Posterior cingulate gyrus (tissue), 11 donors: ENCODE data around the gene ZFC3H1.

Source experiments
- DNase-seq, 10 donors: peaks; one replicate each; pipeline versions ENCODE4 v3.0.0 to v3.0.0-alpha.2; 2020 to 2021; ENCODE audit warnings: mixed read lengths in 3 of 10
- intact Hi-C: fragments of 100-400 bp; cut with DNase I; formaldehyde crosslinking; loops from one replicate; pipeline ENCODE4 v1.15.1; 2023

Gene ZFC3H1

GRCh38 chr12:71685312-71685906, 21.8 kb upstream of the ZFC3H1 start:
- intact Hi-C loops: no loop called here
- peak in 3 of 10 donors; percentile 10 to 63 (median 22) for DNase-seq

GRCh38 chr12:71684081-71684480, 20.4 kb upstream of the ZFC3H1 start:
- intact Hi-C loops: loop anchor here (1.0 kb wide), 1 partner anchor 20 kb away; the partner anchor contains the start of gene THAP2
- no peak for DNase-seq

DNA sequence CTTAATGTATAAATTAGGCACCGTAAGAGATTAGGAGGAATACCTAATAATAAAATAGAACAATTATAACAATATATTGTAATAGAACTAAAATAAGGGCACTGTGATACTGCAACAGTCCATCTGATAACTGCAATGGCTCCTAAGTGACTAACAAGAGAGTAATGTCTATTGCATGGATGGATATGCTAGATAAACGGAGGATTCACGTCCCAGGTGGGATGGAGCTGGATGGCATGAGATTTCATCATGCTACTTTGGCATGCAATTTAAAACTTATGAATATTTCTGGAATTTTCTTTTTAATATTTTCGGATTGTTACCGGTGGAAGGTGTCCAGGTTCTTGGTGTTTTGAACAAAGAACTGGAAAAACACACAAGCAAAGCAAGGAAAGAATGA, 20.0 kb upstream of the ZFC3H1 start:
- intact Hi-C loops: loop anchor here (1.0 kb wide), 1 partner anchor 19 kb away; the partner anchor contains the start of gene THAP2

GRCh38 chr12:71682466-71682865, 18.8 kb upstream of the ZFC3H1 start:
- intact Hi-C loops: no loop called here
- no peak for DNase-seq

More for the DNA sequence above, 20.0 kb upstream of the ZFC3H1 start:
- DNase-seq: no peak

DNA sequence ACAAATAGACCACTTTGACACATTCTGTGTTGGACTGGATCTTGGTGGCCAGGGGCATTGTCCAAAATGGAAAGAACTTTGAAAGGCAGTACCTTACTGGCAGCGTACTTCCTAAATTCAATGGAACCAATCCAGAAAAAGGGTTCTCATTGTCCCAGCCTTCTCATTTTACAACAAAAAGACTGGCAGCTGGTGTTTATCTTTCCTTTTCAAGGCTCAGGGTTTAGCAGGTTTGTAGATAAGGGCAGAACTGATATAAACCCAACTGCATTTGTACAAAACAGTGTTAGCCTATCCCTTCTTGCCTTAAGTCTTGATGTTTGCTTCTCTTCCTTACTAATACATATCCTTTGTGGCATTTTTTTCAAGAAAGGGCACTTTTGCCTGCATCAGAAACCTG, 8.2 kb upstream of the ZFC3H1 start:
- intact Hi-C loops: no loop called here
- no peak for DNase-seq

DNA sequence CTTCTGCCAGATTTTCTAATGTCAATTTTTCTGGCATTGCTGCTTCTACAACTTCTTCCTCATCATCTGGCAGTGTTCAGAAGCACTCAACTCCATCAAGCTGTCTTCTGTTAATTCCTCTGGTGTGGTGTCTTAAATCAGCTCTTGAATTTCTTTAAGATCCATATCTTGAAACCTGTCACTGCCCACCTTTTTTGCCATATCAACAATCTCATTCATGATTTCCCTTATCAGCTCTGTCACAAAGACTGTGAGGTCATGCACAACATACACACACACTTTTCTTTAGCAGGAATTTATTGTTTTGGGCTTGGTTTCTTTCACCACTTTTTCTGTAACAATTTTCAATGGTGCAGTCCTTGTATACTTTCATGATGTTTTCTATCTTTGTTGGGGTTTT, 7.7 kb upstream of the ZFC3H1 start:
- intact Hi-C loops: no loop called here
- DNase-seq: no peak

DNA sequence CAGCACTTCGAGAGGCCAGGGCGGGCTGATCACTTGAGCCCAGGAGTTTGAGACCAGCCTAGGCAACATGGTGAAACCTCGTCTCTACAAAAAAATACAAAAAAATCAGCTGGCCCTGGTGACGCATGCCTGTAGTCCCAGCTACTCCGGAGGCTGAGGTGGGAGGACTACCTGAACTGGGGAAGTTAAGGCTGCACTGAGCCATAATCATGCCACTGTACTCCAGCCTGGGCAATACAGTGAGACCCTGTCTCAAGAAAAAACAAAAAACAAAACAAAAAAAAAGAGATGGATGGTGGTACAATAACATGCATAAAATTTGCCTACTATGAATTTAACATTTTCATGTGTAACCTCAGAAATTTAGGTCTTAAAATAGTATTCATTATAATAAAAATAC, 2.6 kb upstream of the ZFC3H1 start:
- intact Hi-C loops: no loop called here
- DNase-seq: peak in 1 of 10 donors; percentile 24

DNA sequence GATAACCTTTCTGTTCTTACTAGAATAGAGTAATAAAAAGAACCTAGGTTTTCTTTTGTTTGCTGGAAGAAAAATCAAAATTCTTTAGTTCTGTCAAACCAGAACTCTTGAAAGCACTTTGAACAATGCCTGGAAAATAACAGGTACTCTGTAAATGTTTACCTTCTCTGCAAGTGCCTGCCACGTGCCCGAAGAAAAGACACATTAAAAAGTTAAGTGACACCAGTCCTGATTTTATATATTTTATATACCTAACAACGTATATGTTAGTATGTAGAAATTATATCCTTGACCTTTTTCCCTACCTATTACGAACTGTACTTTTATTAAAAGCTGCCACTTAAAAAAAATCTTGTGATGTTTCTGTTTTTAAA, 1.4 kb upstream of the ZFC3H1 start:
- DNase-seq: no peak
- intact Hi-C loops: no loop called here

DNA sequence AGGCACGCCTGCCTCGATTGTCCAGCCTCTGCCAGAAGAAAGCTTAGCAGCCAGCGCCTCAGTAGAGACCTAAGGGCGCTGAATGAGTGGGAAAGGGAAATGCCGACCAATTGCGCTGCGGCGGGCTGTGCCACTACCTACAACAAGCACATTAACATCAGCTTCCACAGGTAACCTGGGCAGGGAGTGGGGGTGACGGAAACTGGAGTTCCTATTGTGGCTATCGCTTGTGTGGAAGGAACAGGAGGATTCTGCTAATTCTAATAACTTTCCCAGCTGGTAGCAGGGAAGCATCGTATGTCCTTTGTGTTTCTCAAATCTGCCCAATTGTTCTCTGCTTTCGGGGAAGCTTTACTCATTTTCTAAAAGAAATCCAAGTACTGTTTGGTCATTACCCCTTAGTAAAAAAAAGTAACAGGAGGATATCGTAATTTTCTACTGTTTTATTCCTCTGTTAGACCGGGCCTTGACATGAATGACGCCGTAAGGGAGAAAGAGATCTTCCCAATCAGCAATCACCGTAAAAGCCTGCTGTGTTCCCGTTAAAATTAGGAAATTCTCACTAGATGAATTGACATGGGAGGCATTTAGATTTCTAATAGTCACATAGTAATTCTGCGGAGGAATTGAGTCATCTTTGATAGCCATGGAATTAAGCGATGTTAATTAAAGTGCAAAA, 902 bp upstream of the ZFC3H1 start:
- intact Hi-C loops: loop anchor here (1.0 to 5.0 kb wide), 2 partner anchors 20 to 83 kb away; no protein-coding TSS in a partner anchor
- DNase-seq: no peak

- DNase-seq: peak in 9 of 10 donors; percentile 28 to 92 (median 44)
- intact Hi-C loops: loop anchor here (5.0 kb wide), 1 partner anchor 84 kb away; no protein-coding TSS in a partner anchor
Observed at GRCh38 chr12:71662849-71663560, 643 bp downstream of the ZFC3H1 start.

DNA sequence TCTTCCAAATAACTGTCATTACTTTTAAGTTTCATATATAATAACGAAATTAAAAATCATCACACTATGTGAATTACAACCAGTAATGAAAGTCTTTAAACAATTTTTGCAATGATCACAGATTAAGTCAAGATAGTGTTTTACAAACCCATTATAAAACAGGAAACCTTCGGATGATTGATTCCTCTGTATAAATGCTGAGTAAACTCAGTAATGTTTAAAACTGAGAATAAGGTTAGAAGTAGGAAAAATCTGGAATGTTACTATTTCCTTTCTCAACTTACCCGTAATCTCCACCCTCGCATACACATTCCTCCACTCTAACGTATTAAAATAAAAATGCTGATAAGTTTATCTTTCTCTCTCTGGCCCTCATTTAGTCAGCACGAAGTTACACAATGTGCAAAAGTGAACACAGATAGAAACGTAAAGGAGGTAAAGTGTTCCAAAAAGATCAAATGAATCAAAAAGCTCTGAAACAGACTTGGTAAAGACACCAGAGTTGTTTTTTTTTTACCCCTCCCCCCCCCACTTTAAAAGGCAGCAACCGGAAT, 1.6 kb downstream of the ZFC3H1 start:
- no peak for DNase-seq
- intact Hi-C loops: loop anchor here (5.0 kb wide), 1 partner anchor 85 kb away; no protein-coding TSS in a partner anchor

GRCh38 chr12:71656740-71657139, 6.9 kb downstream of the ZFC3H1 start:
- no peak for DNase-seq
- intact Hi-C loops: no loop called here

GRCh38 chr12:71655907-71656306, 7.7 kb downstream of the ZFC3H1 start:
- intact Hi-C loops: no loop called here

DNA sequence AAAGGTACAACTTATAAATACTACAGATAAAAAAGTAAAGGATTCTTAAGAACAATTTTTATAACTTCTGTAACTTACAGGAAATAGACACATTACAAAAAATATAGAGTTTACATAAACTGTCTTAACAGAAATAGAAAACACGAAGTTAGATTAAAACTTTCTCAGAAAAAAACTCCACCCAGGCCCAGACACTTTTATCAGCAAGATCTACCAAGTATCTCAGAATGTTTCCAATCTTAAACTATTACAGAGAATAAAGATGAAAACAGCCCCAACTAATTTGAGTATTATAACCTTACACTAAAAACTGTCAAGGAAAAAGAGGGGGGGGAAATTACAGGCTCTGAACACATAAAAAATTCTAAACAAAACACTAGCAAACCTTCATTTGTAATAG, 8.2 kb downstream of the ZFC3H1 start:
- intact Hi-C loops: no loop called here
- no peak for DNase-seq

More at GRCh38 chr12:71655907-71656306, 7.7 kb downstream of the ZFC3H1 start:
- no peak for DNase-seq

- intact Hi-C loops: no loop called here
- DNase-seq: no peak
Observed at GRCh38 chr12:71654200-71654599, 9.4 kb downstream of the ZFC3H1 start.

DNA sequence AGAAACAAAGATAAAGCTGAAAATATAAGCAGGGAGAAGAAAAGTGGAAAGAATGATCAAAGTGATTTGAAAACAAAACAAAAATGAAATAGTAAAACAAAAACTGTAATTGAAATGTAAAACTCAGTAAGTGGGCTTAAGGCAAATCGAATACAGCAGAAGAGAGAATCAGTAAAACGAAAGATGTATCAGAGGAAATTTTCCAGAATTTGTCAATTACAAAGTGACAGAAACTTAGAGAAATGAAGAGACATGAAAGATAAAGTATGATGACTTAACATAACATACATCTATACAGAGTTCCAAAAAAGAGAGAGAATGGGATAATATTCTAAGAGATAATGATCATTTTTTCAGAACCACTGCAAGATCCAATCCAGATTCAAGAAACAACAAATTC, 10.5 kb downstream of the ZFC3H1 start:
- intact Hi-C loops: no loop called here
- no peak for DNase-seq

GRCh38 chr12:71652656-71653055, 11.0 kb downstream of the ZFC3H1 start:
- DNase-seq: no peak
- intact Hi-C loops: no loop called here

- intact Hi-C loops: no loop called here
- DNase-seq: no peak
Observed at GRCh38 chr12:71649401-71649800, 14.2 kb downstream of the ZFC3H1 start.

DNA sequence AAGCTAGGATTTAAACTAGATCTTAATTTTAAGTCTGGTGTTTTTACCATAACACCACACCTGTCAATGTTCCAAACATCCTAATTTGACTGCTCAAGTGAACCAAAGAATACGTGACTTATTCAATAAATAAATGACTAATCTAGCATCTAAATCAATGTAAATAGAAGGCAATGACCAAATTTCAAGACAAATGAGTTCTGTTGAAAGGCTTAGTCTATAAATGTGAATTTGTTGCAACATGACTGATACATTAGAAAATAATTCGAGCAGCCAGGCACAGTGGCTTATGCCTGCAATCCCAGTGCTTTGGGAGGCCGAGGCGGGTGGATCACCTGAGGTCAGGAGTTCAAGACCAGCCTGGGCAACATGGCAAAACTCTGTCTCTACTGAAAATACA, 15.1 kb downstream of the ZFC3H1 start:
- DNase-seq: no peak
- intact Hi-C loops: no loop called here

DNA sequence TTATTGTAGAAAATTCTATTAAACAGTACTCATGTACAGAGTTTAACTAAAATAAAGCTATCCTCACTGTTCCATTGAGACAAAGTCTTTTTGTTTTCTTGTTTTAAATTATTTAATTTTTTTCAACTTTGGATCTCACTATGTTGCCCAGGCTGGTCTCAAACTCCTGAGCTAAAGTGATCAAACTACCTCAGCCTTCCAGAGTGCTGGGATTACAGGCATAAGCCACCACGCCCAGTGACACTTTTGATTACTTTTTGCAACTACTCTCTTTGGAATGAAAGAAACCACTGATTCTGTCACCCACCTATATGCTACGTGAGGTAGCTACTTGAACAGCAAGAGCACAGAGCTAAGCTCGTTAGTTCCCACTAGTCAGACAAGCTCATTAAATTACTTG, 17.1 kb downstream of the ZFC3H1 start:
- DNase-seq: no peak
- intact Hi-C loops: no loop called here

- DNase-seq: no peak
- intact Hi-C loops: no loop called here
Observed at GRCh38 chr12:71645268-71645667, 18.4 kb downstream of the ZFC3H1 start.
